Ovary (tissue), 9 donors: ENCODE results near the gene PCSK5. TPM values are rescaled to one million over a fixed set of nuclear protein-coding genes. Genes with fewer than 3 reads are reported as not detected.
"Not testable (repeated sequence)": the region's sequence is repeated elsewhere in the genome, so short reads cannot be mapped to it uniquely, and the experiment has no call there.

Source experiments
- DNase-seq, 5 donors: peaks; one replicate each; pipeline ENCODE4 v3.0.0-alpha.2; 2019 to 2020
- H3K27ac ChIP-seq, 2 donors: fragments of 200-600 bp; one replicate each; pipeline versions ENCODE4 v1.5.1 to v1.8.0; 2019 to 2022
- H3K27me3 ChIP-seq: fragments of 200-600 bp; one replicate; pipeline ENCODE4 v1.8.0; 2022
- H3K36me3 ChIP-seq: fragments of 200-600 bp; sonication (generic); one replicate; pipeline ENCODE4 v1.5.1; 2019
- H3K4me1 ChIP-seq: one replicate; pipeline ENCODE4 v1.8.1; 2013; ENCODE audit warnings: mild to moderate bottlenecking, moderate library complexity; ENCODE audit not compliant: insufficient read depth
- H3K4me3 ChIP-seq: fragments of 200-600 bp; sonication (generic); one replicate; pipeline ENCODE4 v1.5.1; 2017
- H3K9me3 ChIP-seq, 2 donors: fragments of 200-600 bp in 1 of 2; sonication (generic) in 1 of 2; one replicate each; pipeline versions ENCODE4 v1.5.1 to v1.8.1; 2013 to 2019; ENCODE audit warnings: mild to moderate bottlenecking in 1 of 2, moderate library complexity in 1 of 2
- EP300 ChIP-seq: sonication (generic); formaldehyde crosslinking; IDR thresholded peaks from one replicate; pipeline ENCODE4 v1.6.1; 2017; ENCODE audit warnings: antibody characterized with exemption
- POLR2A ChIP-seq: fragments of 450-650 bp; IDR thresholded peaks from one replicate; pipeline ENCODE4 v1.6.1; 2017; ENCODE audit warnings: antibody characterized with exemption, mild to moderate bottlenecking, moderate library complexity
- WGBS, 3 donors: extraction: QIAGEN DNeasy Blood & Tissue Kit in 1 of 3; methylation state at CpG; one replicate each; pipeline versions ENCODE4 v1.1.5 to v1.1.7; 2013 to 2017; 5-methylcytosine and 5-hydroxymethylcytosine counted together
- intact Hi-C, 4 donors: fragments of 100-400 bp; cut with DNase I; formaldehyde crosslinking; loops; one replicate each; pipeline versions ENCODE4 v1.11.0 to v1.15.1; 2022 to 2023
- polyA plus RNA-seq, 2 donors: library from polyadenylated mRNA; stranded (reverse); fragments of 200-250 nt in 1 of 2; fragments of 350-450 nt in 1 of 2; fragmentation: Illumina TruSeq in 1 of 2; extraction: RNeasy Lipid Tissue Mini Kit (QIAGEN cat#74804) in 1 of 2; gene quantifications; one replicate each; pipeline ENCODE4 v1.2.3, GENCODE V29; 2013 to 2014
- total RNA-seq, 7 donors: library from RNA; depleted of rRNA in 2 of 7; stranded (reverse); fragments of >200 nt in 2 of 7; fragmentation: NEBNext Ultra II Directional in 3 of 7; extraction: Animal tissue kit (Norgen Biotek cat#: 25700) in 3 of 7; gene quantifications; one replicate each; pipeline versions ENCODE4 v1.1.0 to v1.2.4, GENCODE V29; 2016 to 2023
- TF ChIP-seq, protein P1 (sequence below), 3 donors: fragments of 450-650 bp in 2 of 3; fragments of 200-600 bp in 1 of 3; IDR thresholded peaks; one replicate each; pipeline versions ENCODE4 v1.5.1 to v1.8.0; 2016 to 2022; ENCODE audit warnings: antibody characterized with exemption in 3 of 3, mild to moderate bottlenecking in 1 of 3
- donor health status: DM: no; HTN: no; CAD: no; lungs with moderate emphysema.
- donor health status: DM: no; HTN: no; CAD: no.
- donor health status: Bipolar disorder and iron deficiency.
- donor health status: DM: yes; HTN: yes; CAD: no.
- donor health status: DM: no; HTN: no; CAD: no.
- donor health status: DM: yes; HTN: yes; CAD: no.

Gene PCSK5
- total and polyA plus RNA-seq, 9 donors: 12.7 to 41.8 (median 28.3) TPM

GRCh38 chr9:76357555-76357954 lies 467.1 kb downstream of the PCSK5 start:
- DNase-seq: no peak
- intact Hi-C loops: no loop called here
- no peak overlapping the region for H3K27ac ChIP-seq
- H3K36me3 ChIP-seq: no peaks in the 10 kb centered on the region
- TF ChIP-seq EP300 (no peak), POLR2A (no peak)
- TF ChIP-seq, protein P1, sequence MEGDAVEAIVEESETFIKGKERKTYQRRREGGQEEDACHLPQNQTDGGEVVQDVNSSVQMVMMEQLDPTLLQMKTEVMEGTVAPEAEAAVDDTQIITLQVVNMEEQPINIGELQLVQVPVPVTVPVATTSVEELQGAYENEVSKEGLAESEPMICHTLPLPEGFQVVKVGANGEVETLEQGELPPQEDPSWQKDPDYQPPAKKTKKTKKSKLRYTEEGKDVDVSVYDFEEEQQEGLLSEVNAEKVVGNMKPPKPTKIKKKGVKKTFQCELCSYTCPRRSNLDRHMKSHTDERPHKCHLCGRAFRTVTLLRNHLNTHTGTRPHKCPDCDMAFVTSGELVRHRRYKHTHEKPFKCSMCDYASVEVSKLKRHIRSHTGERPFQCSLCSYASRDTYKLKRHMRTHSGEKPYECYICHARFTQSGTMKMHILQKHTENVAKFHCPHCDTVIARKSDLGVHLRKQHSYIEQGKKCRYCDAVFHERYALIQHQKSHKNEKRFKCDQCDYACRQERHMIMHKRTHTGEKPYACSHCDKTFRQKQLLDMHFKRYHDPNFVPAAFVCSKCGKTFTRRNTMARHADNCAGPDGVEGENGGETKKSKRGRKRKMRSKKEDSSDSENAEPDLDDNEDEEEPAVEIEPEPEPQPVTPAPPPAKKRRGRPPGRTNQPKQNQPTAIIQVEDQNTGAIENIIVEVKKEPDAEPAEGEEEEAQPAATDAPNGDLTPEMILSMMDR (IDR thresholded peaks at IDR 0.05): no peak
- H3K27me3 ChIP-seq: no peaks in the 10 kb centered on the region
- H3K4me1 ChIP-seq: peaks cover 6% of the 10 kb centered on the region
- no peak overlapping the region for H3K4me3 ChIP-seq
- no peaks in the 10 kb centered on the region for H3K9me3 ChIP-seq
- 92 to 97% (median 96%) methylated on average over 1 of the region's 1 CpG for WGBS, 3 donors

- Histone ChIP-seq H3K27me3 (no peaks in the 10 kb centered on the region), H3K4me1 (peaks cover 3% of the 10 kb centered on the region), H3K4me3 (no peak overlapping the region), H3K36me3 (no peaks in the 10 kb centered on the region), H3K9me3 (no peaks in the 10 kb centered on the region), H3K27ac (no peak overlapping the region)
- intact Hi-C loops: no loop called here
- 95 to 97% (median 97%) methylated on average over 10 of the region's 10 CpGs for whole genome bisulfite sequencing, 3 donors
- TF ChIP-seq, protein P1 (IDR thresholded peaks at IDR 0.05): no peak
- DNase-seq: no peak
These were observed 468.3 kb downstream of the PCSK5 start for GRCh38 chr9:76358628-76359280.

- Histone ChIP-seq H3K27me3 (no peaks in the 10 kb centered on the region), H3K27ac (no peak overlapping the region), H3K4me1 (no peaks in the 10 kb centered on the region), H3K4me3 (no peak overlapping the region), H3K36me3 (no peaks in the 10 kb centered on the region), H3K9me3 (no peaks in the 10 kb centered on the region)
- no peak for DNase-seq
- intact Hi-C loops: no loop called here
- 87 to 90% (median 88%) methylated on average over 4 of the region's 4 CpGs for WGBS, 3 donors
- TF ChIP-seq, protein P1 (IDR thresholded peaks at IDR 0.05): no peak
- TF ChIP-seq POLR2A: no peak
- no peak for TF ChIP-seq EP300
These were observed 468.9 kb downstream of the PCSK5 start for GRCh38 chr9:76359365-76359764.

DNA sequence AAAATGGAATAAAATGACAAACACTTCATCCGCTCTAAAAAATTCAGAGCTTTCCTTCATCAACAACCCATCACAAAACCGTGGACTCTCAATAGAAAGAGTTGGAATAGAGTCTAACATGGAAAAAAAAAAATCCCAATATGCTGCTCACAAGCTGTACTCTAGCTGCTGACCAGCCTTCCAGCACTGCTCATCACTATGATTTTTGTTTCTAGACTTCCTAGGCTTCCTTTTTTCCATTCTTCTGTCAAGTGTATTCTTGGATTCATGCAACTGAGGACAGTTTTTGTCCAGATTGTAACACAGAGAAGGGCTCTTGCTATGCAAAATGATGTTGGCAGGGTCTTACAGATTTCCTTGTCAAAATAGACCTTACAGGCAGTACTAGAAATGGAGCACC lies 469.3 kb downstream of the PCSK5 start:
- intact Hi-C loops: no loop called here
- Histone ChIP-seq H3K27me3 (no peaks in the 10 kb centered on the region), H3K4me3 (no peak overlapping the region), H3K4me1 (no peaks in the 10 kb centered on the region), H3K36me3 (no peaks in the 10 kb centered on the region), H3K9me3 (no peaks in the 10 kb centered on the region), H3K27ac (no peak overlapping the region)
- DNase-seq: no peak
- 83 to 88% (median 85%) methylated on average over 2 of the region's 2 CpGs for WGBS, 3 donors
- TF ChIP-seq, protein P1 (IDR thresholded peaks at IDR 0.05): no peak
- no peak for TF ChIP-seq EP300
- TF ChIP-seq POLR2A: no peak

DNA sequence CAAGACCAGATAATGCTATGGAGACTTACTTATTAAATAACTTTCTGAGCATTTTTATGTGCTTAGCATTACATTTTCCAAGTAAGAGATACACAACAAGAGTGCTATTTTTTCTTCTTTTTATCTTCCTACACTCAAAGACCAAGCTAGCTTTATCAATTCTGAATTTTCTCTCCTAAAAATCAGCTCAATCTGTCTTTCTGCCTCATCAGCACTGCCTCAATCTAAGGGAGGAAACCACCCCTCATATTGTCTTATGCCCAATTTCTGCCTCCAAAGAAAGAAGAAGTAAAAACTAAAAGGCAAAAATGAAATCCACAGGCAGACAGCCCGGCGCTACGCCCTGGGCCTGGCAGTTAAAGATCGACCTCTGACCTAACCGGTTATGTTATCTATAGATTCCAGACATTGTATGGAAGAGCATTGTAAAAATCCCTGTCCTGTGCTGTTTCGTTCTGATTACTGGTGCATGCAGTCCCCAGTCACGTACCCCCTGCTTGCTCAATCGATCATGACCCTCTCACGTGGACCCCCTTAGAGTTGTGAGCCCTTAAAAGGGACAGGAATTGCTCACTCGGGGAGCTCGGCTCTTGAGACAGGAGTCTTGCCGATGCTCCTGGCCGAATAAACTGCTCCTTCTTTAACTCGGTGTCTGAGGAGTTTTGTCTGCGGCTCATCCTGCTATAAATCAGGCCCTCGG lies 472.0 kb downstream of the PCSK5 start:
- H3K27me3 ChIP-seq, H3K4me3 ChIP-seq, H3K9me3 ChIP-seq, intact Hi-C loops, H3K4me1 ChIP-seq, H3K36me3 ChIP-seq, H3K27ac ChIP-seq, DNase-seq: not testable (repeated sequence)
- WGBS, 3 donors: 87 to 92% (median 90%) methylated on average over 16 of the region's 16 CpGs
